Right atrium auricular region (tissue), 2 donors: ENCODE data around the gene FXYD3. TPM values are rescaled to one million over a fixed set of nuclear protein-coding genes. Genes with fewer than 3 reads are reported as not detected.

Source experiments
- DNase-seq: peaks from one replicate; pipeline ENCODE4 v3.0.0-alpha.2; 2019; ENCODE audit warnings: low spot score
- H3K27ac ChIP-seq, 2 donors: fragments of 200-600 bp; sonication (generic); 1 replicate in 1 of 2; 2 replicates in 1 of 2; pipeline ENCODE4 v1.5.1; 2016 to 2019
- H3K27me3 ChIP-seq, 2 donors: fragments of 200-600 bp; sonication (generic); one replicate each; pipeline versions ENCODE4 v1.5.1 to v1.6.0; 2017 to 2019
- H3K36me3 ChIP-seq: fragments of 200-600 bp; sonication (generic); one replicate; pipeline ENCODE4 v1.5.1; 2016
- H3K4me1 ChIP-seq, 2 donors: fragments of 200-600 bp; sonication (generic); one replicate each; pipeline versions ENCODE4 v1.5.1 to v1.6.0; 2017 to 2019
- H3K4me3 ChIP-seq, 2 donors: fragments of 200-600 bp; sonication (generic); 1 replicate in 1 of 2; 2 replicates in 1 of 2; pipeline ENCODE4 v1.5.1; 2017 to 2019; ENCODE audit warnings: mild to moderate bottlenecking in 1 of 2, moderate library complexity in 1 of 2
- H3K9me3 ChIP-seq, 2 donors: fragments of 200-600 bp; sonication (generic); one replicate each; pipeline ENCODE4 v1.5.1; 2019
- total RNA-seq, 2 donors: library from RNA; depleted of rRNA; stranded (reverse); fragments of >200 nt; gene quantifications; one replicate each; pipeline ENCODE4 v1.1.0, GENCODE V29; 2016
- TF ChIP-seq, protein P1 (sequence below), 2 donors: fragments of 200-600 bp; sonication (generic); IDR thresholded peaks; one replicate each; pipeline ENCODE4 v1.5.1; 2019; ENCODE audit warnings: antibody characterized with exemption in 2 of 2

FXYD3 gene
- total RNA-seq, 2 donors from 2014 or later = 0.98 to 1.6 TPM

DNA sequence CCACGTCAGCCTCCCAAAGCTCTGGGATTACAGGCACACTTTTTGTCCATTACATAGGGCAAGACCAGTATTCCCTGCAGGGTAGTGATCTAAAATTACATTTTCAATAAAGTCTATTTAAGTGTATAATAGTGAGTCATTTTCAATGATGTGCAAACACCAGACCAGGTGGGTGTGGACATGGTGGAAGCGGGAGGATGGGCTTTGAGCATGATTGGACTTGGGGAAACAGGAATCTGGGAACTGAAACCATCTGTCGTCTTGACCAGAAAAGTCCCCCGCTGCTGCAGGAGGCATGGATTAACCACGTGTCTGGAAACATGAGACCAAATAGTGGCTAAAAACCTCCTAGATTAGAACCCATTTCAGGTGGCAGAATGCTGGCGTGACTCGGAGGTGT lies 4.9 kb downstream of the FXYD3 start:
- H3K4me1 ChIP-seq = peaks cover 0 to 30% of the 10 kb centered on the region in 2 donors
- no peaks in the 10 kb centered on the region for H3K27me3 ChIP-seq
- H3K9me3 ChIP-seq = no peaks in the 10 kb centered on the region
- peak overlapping the region in 1 of 2 donors; percentile 35 for H3K27ac ChIP-seq
- H3K36me3 ChIP-seq = no peaks in the 10 kb centered on the region
- no peak for DNase-seq
- H3K4me3 ChIP-seq = no peak overlapping the region
- TF ChIP-seq, protein P1, sequence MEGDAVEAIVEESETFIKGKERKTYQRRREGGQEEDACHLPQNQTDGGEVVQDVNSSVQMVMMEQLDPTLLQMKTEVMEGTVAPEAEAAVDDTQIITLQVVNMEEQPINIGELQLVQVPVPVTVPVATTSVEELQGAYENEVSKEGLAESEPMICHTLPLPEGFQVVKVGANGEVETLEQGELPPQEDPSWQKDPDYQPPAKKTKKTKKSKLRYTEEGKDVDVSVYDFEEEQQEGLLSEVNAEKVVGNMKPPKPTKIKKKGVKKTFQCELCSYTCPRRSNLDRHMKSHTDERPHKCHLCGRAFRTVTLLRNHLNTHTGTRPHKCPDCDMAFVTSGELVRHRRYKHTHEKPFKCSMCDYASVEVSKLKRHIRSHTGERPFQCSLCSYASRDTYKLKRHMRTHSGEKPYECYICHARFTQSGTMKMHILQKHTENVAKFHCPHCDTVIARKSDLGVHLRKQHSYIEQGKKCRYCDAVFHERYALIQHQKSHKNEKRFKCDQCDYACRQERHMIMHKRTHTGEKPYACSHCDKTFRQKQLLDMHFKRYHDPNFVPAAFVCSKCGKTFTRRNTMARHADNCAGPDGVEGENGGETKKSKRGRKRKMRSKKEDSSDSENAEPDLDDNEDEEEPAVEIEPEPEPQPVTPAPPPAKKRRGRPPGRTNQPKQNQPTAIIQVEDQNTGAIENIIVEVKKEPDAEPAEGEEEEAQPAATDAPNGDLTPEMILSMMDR (IDR thresholded peaks at IDR 0.05) = no peak

DNA sequence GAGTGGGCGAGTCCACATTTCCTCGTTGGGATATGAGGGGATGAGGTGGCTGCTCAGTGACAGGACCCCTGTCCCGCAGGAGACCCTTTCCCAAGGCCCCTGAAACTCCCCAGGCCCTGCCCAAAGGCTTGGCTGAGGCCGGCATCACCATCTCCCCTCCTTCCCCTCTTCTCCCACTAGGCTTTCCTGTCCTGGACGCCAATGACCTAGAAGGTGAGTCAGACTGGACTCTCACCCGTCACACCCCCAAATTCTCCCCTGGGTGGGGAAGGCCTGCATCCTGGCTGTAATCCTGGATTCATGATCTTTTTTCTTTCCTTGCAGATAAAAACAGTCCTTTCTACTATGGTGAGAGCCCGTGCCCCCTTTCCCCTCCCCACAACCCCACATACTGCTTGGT lies 5.3 kb downstream of the FXYD3 start:
- no peaks in the 10 kb centered on the region for H3K9me3 ChIP-seq
- TF ChIP-seq, protein P1 (IDR thresholded peaks at IDR 0.05) = no peak
- peak overlapping the region in 1 of 2 donors; percentile 35 for H3K27ac ChIP-seq
- no peaks in the 10 kb centered on the region for H3K27me3 ChIP-seq
- no peak for DNase-seq
- H3K4me1 ChIP-seq = peaks cover 0 to 34% of the 10 kb centered on the region in 2 donors
- no peak overlapping the region for H3K4me3 ChIP-seq
- H3K36me3 ChIP-seq = no peaks in the 10 kb centered on the region

DNA sequence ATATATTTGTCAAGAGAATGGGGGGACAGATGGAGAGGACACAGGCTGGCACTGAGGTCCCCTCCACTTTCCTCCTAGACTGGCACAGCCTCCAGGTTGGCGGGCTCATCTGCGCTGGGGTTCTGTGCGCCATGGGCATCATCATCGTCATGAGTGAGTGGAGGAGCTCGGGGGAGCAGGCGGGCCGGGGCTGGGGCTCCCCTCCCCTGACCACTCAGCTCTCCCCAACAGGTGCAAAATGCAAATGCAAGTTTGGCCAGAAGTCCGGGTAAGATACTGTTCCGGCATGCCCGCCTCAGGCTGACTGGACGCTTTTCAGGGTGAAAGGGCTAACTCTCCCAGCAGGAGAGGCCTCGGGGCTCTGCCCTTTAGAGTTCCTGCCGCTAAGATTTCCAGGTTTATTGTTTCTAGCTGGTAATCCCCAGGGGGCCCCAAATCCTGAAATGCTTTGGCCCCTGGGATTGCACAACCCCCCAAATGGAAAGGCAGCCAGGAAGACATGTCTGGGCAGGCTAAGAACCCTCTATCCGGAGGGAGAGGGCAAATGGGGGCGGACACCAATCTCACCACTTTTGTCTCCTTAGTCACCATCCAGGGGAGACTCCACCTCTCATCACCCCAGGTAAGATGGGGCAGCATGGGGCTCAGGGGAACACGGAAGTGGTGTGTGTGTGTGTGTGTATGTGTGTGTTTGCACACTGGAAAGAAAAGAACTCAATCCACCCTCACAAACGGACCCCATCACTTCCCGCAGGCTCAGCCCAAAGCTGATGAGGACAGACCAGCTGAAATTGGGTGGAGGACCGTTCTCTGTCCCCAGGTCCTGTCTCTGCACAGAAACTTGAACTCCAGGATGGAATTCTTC lies 7.3 kb downstream of the FXYD3 start:
- no peaks in the 10 kb centered on the region for H3K36me3 ChIP-seq
- no peak overlapping the region for H3K4me3 ChIP-seq
- H3K27ac ChIP-seq = peak overlapping the region; percentile 89 to 93
- peaks cover 0 to 36% of the 10 kb centered on the region in 2 donors for H3K4me1 ChIP-seq
- no peaks in the 10 kb centered on the region for H3K27me3 ChIP-seq
- DNase-seq = no peak
- TF ChIP-seq, protein P1 (IDR thresholded peaks at IDR 0.05) = no peak
- H3K9me3 ChIP-seq = no peaks in the 10 kb centered on the region

DNA sequence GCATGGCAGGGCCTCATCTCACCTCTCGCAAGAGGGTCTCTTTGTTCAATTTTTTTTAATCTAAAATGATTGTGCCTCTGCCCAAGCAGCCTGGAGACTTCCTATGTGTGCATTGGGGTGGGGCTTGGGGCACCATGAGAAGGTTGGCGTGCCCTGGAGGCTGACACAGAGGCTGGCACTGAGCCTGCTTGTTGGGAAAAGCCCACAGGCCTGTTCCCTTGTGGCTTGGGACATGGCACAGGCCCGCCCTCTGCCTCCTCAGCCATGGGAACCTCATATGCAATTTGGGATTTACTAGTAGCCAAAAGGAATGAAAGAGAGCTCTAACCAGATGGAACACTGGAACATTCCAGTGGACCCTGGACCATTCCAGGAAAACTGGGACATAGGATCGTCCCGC lies 8.0 kb downstream of the FXYD3 start:
- DNase-seq = no peak
- Histone ChIP-seq H3K4me1 (peaks cover 0 to 36% of the 10 kb centered on the region in 2 donors), H3K36me3 (no peaks in the 10 kb centered on the region), H3K27ac (peak overlapping the region; percentile 89 to 93), H3K4me3 (peak overlapping the region in 1 of 2 donors; percentile 58), H3K27me3 (no peaks in the 10 kb centered on the region), H3K9me3 (no peaks in the 10 kb centered on the region)
- TF ChIP-seq, protein P1 (IDR thresholded peaks at IDR 0.05) = no peak

DNA sequence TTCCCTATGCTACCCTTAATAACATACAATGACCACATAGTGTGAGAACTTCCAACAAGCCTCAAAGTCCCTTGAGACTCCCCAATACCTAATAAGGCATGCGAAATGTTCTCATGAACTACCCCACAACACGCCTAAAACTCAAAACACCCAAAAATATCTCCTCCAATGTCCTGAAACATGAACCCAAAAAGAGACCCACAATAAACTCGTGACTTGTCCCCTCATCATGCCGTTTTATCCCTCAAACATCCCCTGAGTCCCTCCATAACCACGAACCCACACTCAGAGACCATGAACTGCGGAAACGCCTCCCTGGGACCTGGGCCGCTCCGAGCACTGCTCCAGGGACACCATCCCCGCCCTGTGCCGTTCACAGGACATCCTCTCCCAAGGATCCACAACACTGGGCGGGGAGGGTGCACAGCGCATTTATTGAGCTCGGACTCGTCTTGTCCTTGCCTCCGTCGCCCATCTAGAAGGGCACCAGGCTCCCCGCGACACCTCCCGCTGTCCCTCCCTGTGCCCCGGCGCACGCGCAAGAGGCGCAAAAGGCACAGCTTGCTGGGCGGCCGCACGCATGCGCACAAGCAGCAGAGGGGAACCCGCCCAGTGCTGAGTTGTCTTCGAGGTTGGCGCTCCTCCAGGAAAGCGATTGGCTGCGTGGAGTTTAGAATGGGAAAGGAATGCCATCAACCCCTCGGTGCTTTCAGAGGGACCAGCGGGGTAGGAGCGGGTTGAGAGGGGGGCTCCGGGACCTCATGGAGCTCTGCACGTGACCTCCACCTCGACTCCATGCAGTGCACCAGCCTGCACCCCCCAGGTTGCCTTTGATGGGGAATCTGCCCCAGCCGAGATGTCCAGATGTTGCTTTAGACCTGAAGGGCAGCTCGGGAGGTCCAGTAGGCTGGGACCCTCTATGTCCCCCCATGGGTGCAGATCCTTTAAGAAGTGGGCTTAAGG lies 8.8 kb downstream of the FXYD3 start:
- H3K4me1 ChIP-seq = peaks cover 0 to 36% of the 10 kb centered on the region in 2 donors
- peak; percentile 96 for DNase-seq
- TF ChIP-seq, protein P1 (IDR thresholded peaks at IDR 0.05) = no peak
- H3K27ac ChIP-seq = peak overlapping the region; percentile 89 to 93
- no peaks in the 10 kb centered on the region for H3K36me3 ChIP-seq
- no peaks in the 10 kb centered on the region for H3K27me3 ChIP-seq
- peak overlapping the region; percentile 49 to 58 for H3K4me3 ChIP-seq
- H3K9me3 ChIP-seq = no peaks in the 10 kb centered on the region
